SK-N-SH (cell line): Measurements from ENCODE around the gene MARCHF3. TPM values are rescaled to one million over a fixed set of nuclear protein-coding genes. Genes with fewer than 3 reads are reported as not detected.

Experiments used
- CTCF ChIA-PET: fragments of 300-600, 350-600 bp; formaldehyde crosslinking; extraction: SDS; loops from one replicate; lab custom pipeline; 2021; lab: Yijun Ruan, JAX
- POLR2A ChIA-PET: fragments of 350-600 bp; sonication (Branson Sonifier 250); formaldehyde crosslinking; extraction: SDS; loops from one replicate; lab custom pipeline; 2020; ENCODE audit warnings: antibody characterized with exemption, inconsistent platforms; lab: Yijun Ruan, JAX
- DNase-seq: peaks from one replicate; pipeline ENCODE4 v3.0.0; 2012
- H2AFZ ChIP-seq: fragments of 200-600 bp; sonication (generic); 2 replicates; pipeline ENCODE4 v1.8.1; 2016; ENCODE audit warnings: antibody characterized with exemption, mild to moderate bottlenecking, low read depth
- H3F3A ChIP-seq: fragments of 200-600 bp; sonication (generic); replicated peaks from 2 replicates; pipeline ENCODE3; 2016; ENCODE audit warnings: antibody characterized with exemption, mild to moderate bottlenecking; ENCODE audit not compliant: insufficient read depth
- H3K27ac ChIP-seq, 2 experiments: fragments of 200-500 bp in 1 of 2; fragments of 200-600 bp in 1 of 2; sonication (Bioruptor generic) in 1 of 2; sonication (generic), shearing (Covaris generic) in 1 of 2; 2 replicates each; pipeline versions ENCODE4 v1.5.1 to v1.6.1; 2014 to 2016; ENCODE audit warnings: low read depth in 2 of 2, inconsistent platforms in 1 of 2, low read length in 1 of 2, mild to moderate bottlenecking in 1 of 2, mixed read lengths in 1 of 2
- H3K27me3 ChIP-seq: fragments of 200-600 bp; sonication (generic), shearing (Covaris generic); 2 replicates; pipeline ENCODE4 v1.6.1; 2016; ENCODE audit warnings: mixed run types; ENCODE audit not compliant: insufficient read depth
- H3K36me3 ChIP-seq, 2 experiments: fragments of 200-500 bp in 1 of 2; fragments of 200-600 bp in 1 of 2; sonication (Bioruptor generic) in 1 of 2; sonication (generic) in 1 of 2; replicated peaks in 1 of 2; 2 replicates each; pipeline versions ENCODE3 to v1.5.1; 2014 to 2016; ENCODE audit warnings: low read length in 1 of 2, mild to moderate bottlenecking in 1 of 2; ENCODE audit not compliant: insufficient read depth in 2 of 2, control insufficient read depth in 1 of 2
- H3K4me1 ChIP-seq, 2 experiments: fragments of 200-500 bp in 1 of 2; fragments of 200-600 bp in 1 of 2; sonication (Bioruptor generic) in 1 of 2; sonication (generic), shearing (Covaris generic) in 1 of 2; 2 replicates each; pipeline versions ENCODE4 v1.5.1 to v1.6.1; 2014 to 2016; ENCODE audit warnings: low read depth in 1 of 2, low read length in 1 of 2, mixed run types in 1 of 2; ENCODE audit not compliant: insufficient read depth in 2 of 2, control insufficient read depth in 1 of 2
- H3K4me2 ChIP-seq: fragments of 200-600 bp; sonication (generic), shearing (Covaris generic); 2 replicates; pipeline ENCODE4 v1.6.1; 2017; ENCODE audit warnings: mixed run types
- H3K4me3 ChIP-seq, 2 experiments: fragments of 200-500 bp in 1 of 2; fragments of 200-600 bp in 1 of 2; sonication (Bioruptor generic) in 1 of 2; sonication (generic), shearing (Covaris generic) in 1 of 2; 2 replicates each; pipeline versions ENCODE4 v1.5.1 to v1.8.1; 2014 to 2016; ENCODE audit warnings: low read depth in 2 of 2, inconsistent platforms in 1 of 2, low read length in 1 of 2, mild to moderate bottlenecking in 1 of 2, mixed read lengths in 1 of 2, moderate library complexity in 1 of 2
- H3K79me2 ChIP-seq: fragments of 200-600 bp; sonication (generic); 2 replicates; pipeline ENCODE4 v1.8.1; 2017; ENCODE audit warnings: mild to moderate bottlenecking; ENCODE audit not compliant: insufficient read depth
- H3K9ac ChIP-seq: fragments of 200-600 bp; sonication (generic); 2 replicates; pipeline ENCODE4 v1.6.1; 2017; ENCODE audit warnings: mixed run types
- H3K9me2 ChIP-seq: fragments of 200-600 bp; sonication (generic); 2 replicates; pipeline ENCODE4 v1.6.1; 2017; ENCODE audit warnings: mixed run types
- H3K9me3 ChIP-seq: fragments of 200-600 bp; sonication (generic); 2 replicates; pipeline ENCODE4 v1.6.1; 2017; ENCODE audit warnings: mixed run types, mild to moderate bottlenecking, moderate library complexity
- H4K20me1 ChIP-seq: fragments of 200-600 bp; sonication (generic); 2 replicates; pipeline ENCODE4 v1.6.1; 2017; ENCODE audit warnings: mild to moderate bottlenecking, mixed run types; ENCODE audit not compliant: insufficient read depth
- CHD2 ChIP-seq: fragments of 150-350 bp; IDR thresholded peaks from 2 replicates; pipeline ENCODE4 v1.6.1; 2018; ENCODE audit warnings: low read length; ENCODE audit not compliant: partially characterized antibody
- ELF1 ChIP-seq: IDR thresholded peaks from 2 replicates; pipeline ENCODE4 v1.4.0; 2012
- EP300 ChIP-seq, 2 experiments: IDR thresholded peaks; 2 replicates each; pipeline versions ENCODE4 v1.4.0 to v1.6.1; 2012; ENCODE audit warnings: borderline replicate concordance in 1 of 2, low read depth in 1 of 2, low read length in 1 of 2
- EZH2phosphoT487 ChIP-seq: fragments of 200-600 bp; sonication (generic); IDR thresholded peaks from 2 replicates; pipeline ENCODE4 v1.6.1; 2017; ENCODE audit warnings: low read depth, mixed run types, mild to moderate bottlenecking, antibody characterized with exemption, moderate library complexity, borderline replicate concordance
- FOSL2 ChIP-seq: IDR thresholded peaks from 2 replicates; pipeline ENCODE4 v1.4.0; 2012; ENCODE audit warnings: low read depth, mild to moderate bottlenecking, moderate library complexity, borderline replicate concordance
- FOXM1 ChIP-seq: IDR thresholded peaks from 2 replicates; pipeline ENCODE4 v1.4.0; 2012; ENCODE audit warnings: low read depth, mild to moderate bottlenecking
- GATA2 ChIP-seq: sonication (generic); formaldehyde crosslinking; IDR thresholded peaks from 2 replicates; pipeline ENCODE4 v1.5.0; 2020; ENCODE audit warnings: mild to moderate bottlenecking, missing genetic modification reagents
- IRF3 ChIP-seq: fragments of 150-350 bp; IDR thresholded peaks from 2 replicates; pipeline ENCODE4 v1.6.1; 2016; ENCODE audit warnings: mild to moderate bottlenecking, low read depth, low read length
- JUND ChIP-seq: IDR thresholded peaks from 2 replicates; pipeline ENCODE4 v1.4.0; 2012
- MXI1 ChIP-seq: IDR thresholded peaks from 2 replicates; pipeline ENCODE4 v1.6.1; 2012; ENCODE audit warnings: mild to moderate bottlenecking, low read depth, low read length, improper control_type of control experiment
- NFIC ChIP-seq: IDR thresholded peaks from 2 replicates; pipeline ENCODE4 v1.4.0; 2012; ENCODE audit warnings: borderline replicate concordance
- POLR2AphosphoS5 ChIP-seq: IDR thresholded peaks from 2 replicates; pipeline ENCODE4 v1.6.1; 2012; ENCODE audit warnings: low read depth, low read length
- RCOR1 ChIP-seq: fragments of 150-350 bp; IDR thresholded peaks from 2 replicates; pipeline ENCODE4 v1.6.1; 2017; ENCODE audit warnings: antibody characterized with exemption, low read length
- REST ChIP-seq: IDR thresholded peaks from 2 replicates; pipeline ENCODE4 v1.6.1; 2012; ENCODE audit warnings: mild to moderate bottlenecking, low read depth, low read length, moderate library complexity
- RFX5 ChIP-seq: IDR thresholded peaks from 2 replicates; pipeline ENCODE4 v1.6.1; 2012; ENCODE audit warnings: mild to moderate bottlenecking, improper control_type of control experiment, low read length
- RXRA ChIP-seq: IDR thresholded peaks from 2 replicates; pipeline ENCODE4 v1.4.0; 2012; ENCODE audit warnings: low read depth, mild to moderate bottlenecking, borderline replicate concordance
- SMC3 ChIP-seq: IDR thresholded peaks from 2 replicates; pipeline ENCODE4 v1.6.1; 2012; ENCODE audit warnings: low read depth, low read length, improper control_type of control experiment
- TCF12 ChIP-seq: IDR thresholded peaks from 2 replicates; pipeline ENCODE4 v1.4.0; 2012
- WGBS: methylation state at CpG from one replicate; pipeline ENCODE4 v1.1.6; 2017; ENCODE audit warnings: low lambda C conversion rate; 5-methylcytosine and 5-hydroxymethylcytosine counted together
- polyA plus RNA-seq, 3 experiments: library from polyadenylated mRNA; depleted of rRNA; stranded (reverse); fragments of >200 nt; gene quantifications; 2 replicates each; pipeline ENCODE4 v1.2.3, GENCODE V29; 2012

Gene MARCHF3
- polyA plus RNA-seq, 1 of the 3 experiments (the other 2 are of a cell fraction), result 21.5 TPM

GRCh38 chr5:127010362-127010761 lies 20.0 kb downstream of the MARCHF3 start:
- peak overlapping the region; percentile 53; the same call in 1 of the 2 replicates for H3K4me2 ChIP-seq
- no peaks in the 10 kb centered on the region for H3K9me3 ChIP-seq
- H3K9me2 ChIP-seq, result no peaks in the 10 kb centered on the region
- no peak overlapping the region for H2AFZ ChIP-seq
- H3K4me3 ChIP-seq, result no peak overlapping the region
- H3K4me1 ChIP-seq, result peaks cover 2 to 33% of the 10 kb centered on the region in 2 experiments; a peak in 3 of 4 replicates
- no peaks in the 10 kb centered on the region for H3K27me3 ChIP-seq
- H3F3A ChIP-seq, result peaks cover 36% of the 10 kb centered on the region
- WGBS, result 78% methylated on average over 2 of the region's 2 CpGs
- H3K79me2 ChIP-seq, result peaks cover 60% of the 10 kb centered on the region
- DNase-seq, result no peak
- peak overlapping the region in 1 of 2 experiments; percentile 63; a peak in 2 of 4 replicates for H3K27ac ChIP-seq
- ChIA-PET POLR2A (no interaction called here), CTCF (no interaction called here)
- no peaks in the 10 kb centered on the region for H4K20me1 ChIP-seq
- peak overlapping the region; percentile 15; the same call in 1 of the 2 replicates for H3K9ac ChIP-seq
- TF ChIP-seq RCOR1, result no peak
- TF ChIP-seq IRF3, result no peak
- TF ChIP-seq EZH2phosphoT487, result no peak
- no peak for TF ChIP-seq RFX5
- no peak for TF ChIP-seq ELF1
- TF ChIP-seq EP300 (IDR thresholded peaks at IDR 0.05; ENCODE audit: borderline replicate concordance in 1 of 2, low read depth in 1 of 2, low read length in 1 of 2), result no peak
- no peak for TF ChIP-seq TCF12
- no peak for TF ChIP-seq MXI1
- no peak for TF ChIP-seq GATA2
- no peak for TF ChIP-seq POLR2AphosphoS5
- TF ChIP-seq CHD2, result no peak
- no peak for TF ChIP-seq REST
- TF ChIP-seq, all 33 proteins: peak for 0
- H3K36me3 ChIP-seq, result no peaks in the 10 kb centered on the region

GRCh38 chr5:127009784-127010183 lies 20.6 kb downstream of the MARCHF3 start:
- no peak overlapping the region for H3K9ac ChIP-seq
- no peak overlapping the region for H3K4me2 ChIP-seq
- no peaks in the 10 kb centered on the region for H4K20me1 ChIP-seq
- no peaks in the 10 kb centered on the region for H3K9me3 ChIP-seq
- H3K27me3 ChIP-seq, result no peaks in the 10 kb centered on the region
- H3K9me2 ChIP-seq, result no peaks in the 10 kb centered on the region
- H3K36me3 ChIP-seq, result no peaks in the 10 kb centered on the region
- H3F3A ChIP-seq, result peaks cover 36% of the 10 kb centered on the region
- POLR2A ChIA-PET, result no interaction called here
- TF ChIP-seq RXRA, result no peak
- TF ChIP-seq EP300 (IDR thresholded peaks at IDR 0.05; ENCODE audit: borderline replicate concordance in 1 of 2, low read depth in 1 of 2, low read length in 1 of 2), result no peak
- TF ChIP-seq SMC3, result no peak
- no peak for TF ChIP-seq NFIC
- no peak for TF ChIP-seq TCF12
- TF ChIP-seq FOXM1, result no peak
- no peak for TF ChIP-seq RCOR1
- TF ChIP-seq FOSL2, result no peak
- TF ChIP-seq JUND, result no peak
- H3K79me2 ChIP-seq, result peaks cover 60% of the 10 kb centered on the region
- H3K4me1 ChIP-seq, result peaks cover 2 to 30% of the 10 kb centered on the region in 2 experiments; a peak in 3 of 4 replicates
- peak overlapping the region in 1 of 2 experiments; percentile 63; a peak in 1 of 4 replicates for H3K27ac ChIP-seq
- 95% methylated on average over 1 of the region's 1 CpG for WGBS
- no peak overlapping the region for H3K4me3 ChIP-seq
- no peak for DNase-seq
- CTCF ChIA-PET, result no interaction called here
- H2AFZ ChIP-seq, result no peak overlapping the region
